ENCODE data around the gene FUT8. TPM values are rescaled to one million over a fixed set of nuclear protein-coding genes. Genes with fewer than 3 reads are reported as not detected.

FUT8 gene
- total and polyA plus RNA-seq, 2 of the 8 experiments (the other 6 are each of a cell fraction or from before 2014, with no cell fraction given), result 10.5 to 25.1 TPM

DNA sequence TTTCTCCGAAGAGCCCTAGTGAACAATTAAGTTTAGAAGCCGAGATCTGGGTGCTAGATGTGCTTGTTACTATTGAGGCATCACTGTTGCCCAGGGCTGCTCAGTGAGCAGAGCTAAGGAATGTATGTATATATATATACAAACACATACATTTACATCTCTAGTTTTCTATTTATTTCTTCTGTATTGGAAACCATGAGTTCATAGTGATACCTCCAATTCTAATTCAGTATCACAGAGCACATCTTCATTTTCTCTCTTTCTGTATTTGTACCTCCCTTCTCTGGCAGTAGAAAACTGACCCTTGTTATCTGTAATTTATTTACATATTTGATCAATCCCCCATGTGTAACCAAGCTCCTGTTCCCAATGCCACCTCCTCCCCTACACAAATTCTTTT is 40.7 kb upstream of the FUT8 start:
- no peak overlapping the region for H4K91ac ChIP-seq (replicated peaks; ENCODE audit: insufficient read length, low read length)
- DNase-seq (ENCODE audit: low read depth in 1 of 2, low spot score in 2 of 2), result no peak
- CTCF ChIA-PET (ENCODE audit: partially characterized antibody), result interaction anchor here (0.5 to 2.3 kb wide), 4 partner anchors 11 to 352 kb away, joined by 3 to 9 read pairs (median 4); no protein-coding TSS in a partner anchor
- H3K4me2 ChIP-seq (ENCODE audit: insufficient read depth in 1 of 2, low read depth in 2 of 2, low read length in 2 of 2), result no peak overlapping the region
- no peak overlapping the region; a peak in 1 of 8 replicates for H3K4me3 ChIP-seq (ENCODE audit: extremely low read depth in 1 of 4, insufficient read depth in 2 of 4, low read depth in 3 of 4, low read length in 4 of 4)
- no peak overlapping the region for H3K9ac ChIP-seq (replicated peaks in 1 of 4; ENCODE audit: extremely low read depth in 1 of 4, low read depth in 3 of 4, low read length in 3 of 4)
- H3K4ac ChIP-seq (replicated peaks; ENCODE audit: insufficient read length, low read depth, low read length), result peak overlapping the region; percentile 91
- H3K23ac ChIP-seq (ENCODE audit: insufficient read length), result no peak overlapping the region
- H3K79me1 ChIP-seq (ENCODE audit: low read depth, low read length), result no peaks in the 10 kb centered on the region
- H3K36me3 ChIP-seq (ENCODE audit: control insufficient read depth in 2 of 4, insufficient read depth in 4 of 4, low read length in 3 of 4), result no peaks in the 10 kb centered on the region
- no peak overlapping the region for H3K18ac ChIP-seq (ENCODE audit: extremely low read depth, low read length)
- H4K5ac ChIP-seq (ENCODE audit: insufficient read length, low read depth, low read length), result no peak overlapping the region
- H3K27me3 ChIP-seq (replicated peaks in 1 of 4; ENCODE audit: control insufficient read depth in 3 of 4, extremely low read depth in 1 of 4, insufficient read depth in 3 of 4, low read length in 3 of 4), result no peaks in the 10 kb centered on the region
- H4K20me1 ChIP-seq (replicated peaks in 1 of 2; ENCODE audit: control insufficient read depth in 1 of 2, insufficient read depth in 2 of 2, low read length in 2 of 2), result no peaks in the 10 kb centered on the region
- no peak overlapping the region for H2AK5ac ChIP-seq (ENCODE audit: low read depth, low read length)
- no peak overlapping the region for H3K27ac ChIP-seq (ENCODE audit: low read depth, low read length)
- no peaks in the 10 kb centered on the region for H3K9me3 ChIP-seq (ENCODE audit: insufficient read depth in 2 of 2, low read depth in 1 of 2, low read length in 1 of 2)
- no peaks in the 10 kb centered on the region for H3K79me2 ChIP-seq (ENCODE audit: control insufficient read depth in 1 of 2, insufficient read depth in 2 of 2, low read length in 2 of 2)
- 96% methylated on average over 2 of the region's 2 CpGs; no CpG with 5 or more reads in 1 of the 2 experiments for WGBS, 2 experiments (ENCODE audit: extremely low coverage in 1 of 2, insufficient coverage in 1 of 2, insufficient read length in 1 of 2, insufficient replicate concordance in 2 of 2, low coverage in 1 of 2, low lambda C conversion rate in 2 of 2, missing lambda C conversion rate in 1 of 2)
- H2BK120ac ChIP-seq (replicated peaks; ENCODE audit: low read depth, low read length), result no peak overlapping the region
- H2AFZ ChIP-seq (ENCODE audit: low read length), result no peak overlapping the region
- no peak overlapping the region for H2BK5ac ChIP-seq (ENCODE audit: low read depth, low read length)
- H3K4me1 ChIP-seq (replicated peaks in 1 of 4; ENCODE audit: control insufficient read depth in 3 of 4, insufficient read depth in 4 of 4, low read length in 3 of 4), result peaks cover 0 to 4% (median 2%) of the 10 kb centered on the region in 4 experiments; a peak in 3 of 7 replicates
- FAIRE-seq, result no peak
- no peak overlapping the region for H3K56ac ChIP-seq (replicated peaks; ENCODE audit: insufficient read length, low read depth, low read length)
- no peak overlapping the region for H3K14ac ChIP-seq (ENCODE audit: insufficient read length)
- H2BK20ac ChIP-seq (ENCODE audit: low read length), result no peak overlapping the region
- POLR2A ChIA-PET (ENCODE audit: partially characterized antibody), result no interaction called here
- 0 out of 2 replicates have a peak overlapping the region, but pooled peaks have one; percentile 61 for H2BK15ac ChIP-seq (ENCODE audit: low read length)
- H2BK12ac ChIP-seq (ENCODE audit: low read depth, low read length), result no peak overlapping the region
- H3K23me2 ChIP-seq (ENCODE audit: low read depth, low read length), result no peaks in the 10 kb centered on the region
- no peak overlapping the region for H4K8ac ChIP-seq (ENCODE audit: extremely low read depth, insufficient read depth, low read length)
- no peak for TF ChIP-seq EGR1 (IDR thresholded peaks at IDR 0.05; ENCODE audit: borderline replicate concordance, low read depth, low read length)
- TF ChIP-seq TEAD4 (IDR thresholded peaks at IDR 0.05; ENCODE audit: low read depth, low read length), result no peak
- no peak for TF ChIP-seq TBP (IDR thresholded peaks at IDR 0.05; ENCODE audit: low read depth, low read length)
- TF ChIP-seq EP300 (IDR thresholded peaks at IDR 0.05; ENCODE audit: borderline replicate concordance in 1 of 2, low read depth in 2 of 2, low read length in 2 of 2), result no peak
- no peak for TF ChIP-seq CBX8 (IDR thresholded peaks at IDR 0.05; ENCODE audit: borderline replicate concordance, low read depth, low read length)
- TF ChIP-seq ATF3 (IDR thresholded peaks at IDR 0.05; ENCODE audit: insufficient read depth, low read depth, low read length), result no peak
- TF ChIP-seq CHD2 (IDR thresholded peaks at IDR 0.05; ENCODE audit: low read length), result no peak
- TF ChIP-seq POLR2AphosphoS5 (IDR thresholded peaks at IDR 0.05; ENCODE audit: low read depth, low read length), result no peak
- TF ChIP-seq RFX5 (IDR thresholded peaks at IDR 0.05; ENCODE audit: borderline replicate concordance, low read depth, low read length), result no peak
- no peak for TF ChIP-seq E2F6 (IDR thresholded peaks at IDR 0.05)
- TF ChIP-seq SAP30 (IDR thresholded peaks at IDR 0.05; ENCODE audit: insufficient read depth, insufficient replicate concordance, low read length), result no peak
- TF ChIP-seq ASH2L (IDR thresholded peaks at IDR 0.05; ENCODE audit: low read length), result no peak

Measured in H1 (cell line).